ENCODE measurements around the gene CACNA2D4. TPM values are rescaled to one million over a fixed set of nuclear protein-coding genes. Genes with fewer than 3 reads are reported as not detected.

Gene CACNA2D4
- total RNA-seq, 4 donors from 2014 or later: 0.84 to 3.8 (median 3.4) TPM

- no peak for TF ChIP-seq POLR2A (IDR thresholded peaks at IDR 0.05; ENCODE audit: low read depth)
- no peak for TF ChIP-seq EP300 (IDR thresholded peaks at IDR 0.05)
- intact Hi-C loops (cut with DNase I): loop anchor here (5.0 kb wide), 1 partner anchor 77 kb away; no protein-coding TSS in a partner anchor
- Histone ChIP-seq H3K36me3 (no peaks in the 10 kb centered on the region), H3K27me3 (peaks cover 0 to 9% (median 0%) of the 10 kb centered on the region in 4 donors), H3K4me3 (no peak overlapping the region), H3K9me3 (no peaks in the 10 kb centered on the region), H3K4me1 (peaks cover 5 to 15% (median 12%) of the 10 kb centered on the region in 4 donors), H3K27ac (replicated peaks in 1 of 4) (no peak overlapping the region)
- WGBS: 88% methylated on average over 17 of the region's 17 CpGs
- peak; percentile 86 for DNase-seq (ENCODE audit: extremely low spot score)
Measured at GRCh38 chr12:1914114-1914911, 4.1 kb downstream of the CACNA2D4 start.

GRCh38 chr12:1913377-1914113 lies 4.9 kb downstream of the CACNA2D4 start:
- 82% methylated on average over 11 of the region's 12 CpGs for WGBS
- no peaks in the 10 kb centered on the region for H3K36me3 ChIP-seq
- TF ChIP-seq EP300 (IDR thresholded peaks at IDR 0.05) (no peak), POLR2AphosphoS5 (IDR thresholded peaks at IDR 0.05) (no peak), POLR2A (IDR thresholded peaks at IDR 0.05; ENCODE audit: low read depth) (no peak), CTCF (IDR thresholded peaks at IDR 0.05) (no peak)
- peak; percentile 79 for DNase-seq (ENCODE audit: extremely low spot score)
- peaks cover 5 to 15% (median 12%) of the 10 kb centered on the region in 4 donors for H3K4me1 ChIP-seq
- intact Hi-C loops (cut with DNase I): loop anchor here (5.0 kb wide), 1 partner anchor 76 kb away; no protein-coding TSS in a partner anchor
- no peaks in the 10 kb centered on the region for H3K9me3 ChIP-seq
- peaks cover 0 to 17% (median 0%) of the 10 kb centered on the region in 4 donors for H3K27me3 ChIP-seq
- H3K27ac ChIP-seq (replicated peaks in 1 of 4): no peak overlapping the region
- H3K4me3 ChIP-seq: no peak overlapping the region

GRCh38 chr12:1912580-1913376 lies 5.7 kb downstream of the CACNA2D4 start:
- DNase-seq (ENCODE audit: extremely low spot score): peak; percentile 90
- H3K4me1 ChIP-seq: peaks cover 5 to 18% (median 16%) of the 10 kb centered on the region in 4 donors
- WGBS: 87% methylated on average over 18 of the region's 18 CpGs

More at GRCh38 chr12:1912580-1913376, 5.7 kb downstream of the CACNA2D4 start:
- peaks cover 0 to 24% (median 0%) of the 10 kb centered on the region in 4 donors for H3K27me3 ChIP-seq
- TF ChIP-seq POLR2A (IDR thresholded peaks at IDR 0.05; ENCODE audit: low read depth) (no peak), EP300 (IDR thresholded peaks at IDR 0.05) (no peak), CTCF (IDR thresholded peaks at IDR 0.05) (no peak), POLR2AphosphoS5 (IDR thresholded peaks at IDR 0.05) (no peak)
- intact Hi-C loops (cut with DNase I): loop anchor here (5.0 kb wide), 1 partner anchor 75 kb away; no protein-coding TSS in a partner anchor
- no peaks in the 10 kb centered on the region for H3K36me3 ChIP-seq
- H3K4me3 ChIP-seq: no peak overlapping the region
- no peaks in the 10 kb centered on the region for H3K9me3 ChIP-seq
- H3K27ac ChIP-seq (replicated peaks in 1 of 4): no peak overlapping the region

Measured in esophagus muscularis mucosa (tissue), 4 donors.